ENCODE data around the gene FPGS. TPM values are rescaled to one million over a fixed set of nuclear protein-coding genes. Genes with fewer than 3 reads are reported as not detected.

The FPGS gene
- total RNA-seq, 1 donor, result 44.4 TPM

GRCh38 chr9:127809540-127810377 is 7.1 kb downstream of the FPGS start:
- Histone ChIP-seq H3K27me3 (ENCODE audit: insufficient read depth, low read length) (no peaks in the 10 kb centered on the region), H3K9me3 (ENCODE audit: low read depth, low read length) (no peaks in the 10 kb centered on the region), H3K4me1 (ENCODE audit: insufficient read depth, low read length) (no peaks in the 10 kb centered on the region), H3K4me3 (ENCODE audit: low read length) (no peak overlapping the region)

- Histone ChIP-seq H3K9me3 (ENCODE audit: low read depth, low read length) (no peaks in the 10 kb centered on the region), H3K27me3 (ENCODE audit: insufficient read depth, low read length) (no peaks in the 10 kb centered on the region), H3K4me3 (ENCODE audit: low read length) (no peak overlapping the region), H3K4me1 (ENCODE audit: insufficient read depth, low read length) (no peaks in the 10 kb centered on the region)
Measured at GRCh38 chr9:127810378-127811187, 7.9 kb downstream of the FPGS start.

GRCh38 chr9:127812011-127812410 is 9.3 kb downstream of the FPGS start:
- H3K9me3 ChIP-seq (ENCODE audit: low read depth, low read length), result no peaks in the 10 kb centered on the region
- no peaks in the 10 kb centered on the region for H3K4me1 ChIP-seq (ENCODE audit: insufficient read depth, low read length)
- no peaks in the 10 kb centered on the region for H3K27me3 ChIP-seq (ENCODE audit: insufficient read depth, low read length)
- no peak overlapping the region for H3K4me3 ChIP-seq (ENCODE audit: low read length)

GRCh38 chr9:127812936-127813675 is 10.4 kb downstream of the FPGS start:
- H3K9me3 ChIP-seq (ENCODE audit: low read depth, low read length), result no peaks in the 10 kb centered on the region
- no peak overlapping the region for H3K4me3 ChIP-seq (ENCODE audit: low read length)
- H3K4me1 ChIP-seq (ENCODE audit: insufficient read depth, low read length), result no peaks in the 10 kb centered on the region
- no peaks in the 10 kb centered on the region for H3K27me3 ChIP-seq (ENCODE audit: insufficient read depth, low read length)

GRCh38 chr9:127813686-127814226 is 11.1 kb downstream of the FPGS start:
- Histone ChIP-seq H3K4me3 (ENCODE audit: low read length) (no peak overlapping the region), H3K27me3 (ENCODE audit: insufficient read depth, low read length) (no peaks in the 10 kb centered on the region), H3K4me1 (ENCODE audit: insufficient read depth, low read length) (no peaks in the 10 kb centered on the region), H3K9me3 (ENCODE audit: low read depth, low read length) (no peaks in the 10 kb centered on the region)

- Histone ChIP-seq H3K9me3 (ENCODE audit: low read depth, low read length) (no peaks in the 10 kb centered on the region), H3K4me3 (ENCODE audit: low read length) (no peak overlapping the region), H3K27me3 (ENCODE audit: insufficient read depth, low read length) (no peaks in the 10 kb centered on the region), H3K4me1 (ENCODE audit: insufficient read depth, low read length) (no peaks in the 10 kb centered on the region)
Measured at GRCh38 chr9:127814619-127815511, 12.2 kb downstream of the FPGS start.

GRCh38 chr9:127815512-127816361 is 13.1 kb downstream of the FPGS start:
- H3K4me1 ChIP-seq (ENCODE audit: insufficient read depth, low read length), result no peaks in the 10 kb centered on the region
- no peak overlapping the region for H3K4me3 ChIP-seq (ENCODE audit: low read length)
- H3K27me3 ChIP-seq (ENCODE audit: insufficient read depth, low read length), result no peaks in the 10 kb centered on the region
- H3K9me3 ChIP-seq (ENCODE audit: low read depth, low read length), result no peaks in the 10 kb centered on the region

GRCh38 chr9:127816362-127816725 is 13.7 kb downstream of the FPGS start:
- H3K9me3 ChIP-seq (ENCODE audit: low read depth, low read length), result no peaks in the 10 kb centered on the region
- no peak overlapping the region for H3K4me3 ChIP-seq (ENCODE audit: low read length)
- H3K4me1 ChIP-seq (ENCODE audit: insufficient read depth, low read length), result no peaks in the 10 kb centered on the region
- no peaks in the 10 kb centered on the region for H3K27me3 ChIP-seq (ENCODE audit: insufficient read depth, low read length)

- Histone ChIP-seq H3K4me1 (ENCODE audit: insufficient read depth, low read length) (no peaks in the 10 kb centered on the region), H3K9me3 (ENCODE audit: low read depth, low read length) (no peaks in the 10 kb centered on the region), H3K4me3 (ENCODE audit: low read length) (no peak overlapping the region), H3K27me3 (ENCODE audit: insufficient read depth, low read length) (no peaks in the 10 kb centered on the region)
Measured at GRCh38 chr9:127816728-127817127, 14.0 kb downstream of the FPGS start.

GRCh38 chr9:127817881-127818434 is 15.3 kb downstream of the FPGS start:
- Histone ChIP-seq H3K4me1 (ENCODE audit: insufficient read depth, low read length) (no peaks in the 10 kb centered on the region), H3K4me3 (ENCODE audit: low read length) (no peak overlapping the region), H3K9me3 (ENCODE audit: low read depth, low read length) (no peaks in the 10 kb centered on the region), H3K27me3 (ENCODE audit: insufficient read depth, low read length) (no peaks in the 10 kb centered on the region)

- H3K27me3 ChIP-seq (ENCODE audit: insufficient read depth, low read length), result no peaks in the 10 kb centered on the region
- H3K4me3 ChIP-seq (ENCODE audit: low read length), result no peak overlapping the region
- H3K9me3 ChIP-seq (ENCODE audit: low read depth, low read length), result no peaks in the 10 kb centered on the region
- H3K4me1 ChIP-seq (ENCODE audit: insufficient read depth, low read length), result no peaks in the 10 kb centered on the region
Measured at GRCh38 chr9:127818574-127818973, 15.9 kb downstream of the FPGS start.

- Histone ChIP-seq H3K27me3 (ENCODE audit: insufficient read depth, low read length) (no peaks in the 10 kb centered on the region), H3K9me3 (ENCODE audit: low read depth, low read length) (no peaks in the 10 kb centered on the region), H3K4me1 (ENCODE audit: insufficient read depth, low read length) (no peaks in the 10 kb centered on the region), H3K4me3 (ENCODE audit: low read length) (no peak overlapping the region)
Measured at GRCh38 chr9:127822108-127822507, 19.4 kb downstream of the FPGS start.

- Histone ChIP-seq H3K9me3 (ENCODE audit: low read depth, low read length) (no peaks in the 10 kb centered on the region), H3K4me3 (ENCODE audit: low read length) (no peak overlapping the region), H3K4me1 (ENCODE audit: insufficient read depth, low read length) (peaks cover 9% of the 10 kb centered on the region), H3K27me3 (ENCODE audit: insufficient read depth, low read length) (no peaks in the 10 kb centered on the region)
Measured at GRCh38 chr9:127825319-127826051, 22.8 kb downstream of the FPGS start.
